Activated B cell treated with CpG ODN at 0.5 μM for 24 hours (primary cell): Measurements from ENCODE around the gene FZD7. TPM values are rescaled to one million over a fixed set of nuclear protein-coding genes. Genes with fewer than 3 reads are reported as not detected.

Experiments used
- ATAC-seq: fragments of 200-7000 bp; cut with Tn5 transposase; one replicate; pipeline ENCODE4 v1.10.0; 2021; ENCODE audit warnings: low read depth, mild to moderate bottlenecking, moderate library complexity
- CTCF ChIA-PET: fragments of 350-600 bp; sonication (Branson Sonifier 250); formaldehyde crosslinking; loops from one replicate; lab custom pipeline; 2021; ENCODE audit warnings: antibody characterized with exemption; lab: Charles Lee
- POLR2A ChIA-PET: fragments of 350-600 bp; sonication (Branson Sonifier 250); formaldehyde crosslinking; loops from one replicate; lab custom pipeline; 2021; ENCODE audit warnings: antibody characterized with exemption; lab: Charles Lee
- DNase-seq: peaks from one replicate; pipeline ENCODE4 v3.0.0; 2022
- H3K27ac Mint-ChIP-seq: one replicate; pipeline ENCODE4 v1.8.0; 2020; ENCODE audit warnings: mixed read lengths
- H3K27me3 Mint-ChIP-seq: one replicate; pipeline ENCODE4 v1.8.0; 2021; ENCODE audit warnings: mixed read lengths
- H3K36me3 Mint-ChIP-seq: one replicate; pipeline ENCODE4 v1.8.0; 2021; ENCODE audit warnings: low read depth, mixed read lengths
- H3K4me1 Mint-ChIP-seq: one replicate; pipeline ENCODE4 v1.8.0; 2021; ENCODE audit warnings: mixed read lengths
- H3K4me3 Mint-ChIP-seq: one replicate; pipeline ENCODE4 v1.8.0; 2020; ENCODE audit warnings: mild to moderate bottlenecking, mixed read lengths
- H3K9me3 Mint-ChIP-seq: one replicate; pipeline ENCODE4 v1.8.0; 2020; ENCODE audit warnings: mixed read lengths
- CTCF ChIP-seq: fragments of 200-600 bp; IDR thresholded peaks from one replicate; pipeline ENCODE4 v1.8.0; 2022; ENCODE audit warnings: antibody characterized with exemption, mild to moderate bottlenecking
- intact Hi-C: fragments of 100-400 bp; cut with micrococcal nuclease; formaldehyde crosslinking; loops from one replicate; pipeline ENCODE4 v1.15.1; 2024
- total RNA-seq: library from RNA; stranded (reverse); gene quantifications from 2 replicates; pipeline ENCODE4 v1.2.3, GENCODE V29; 2022

FZD7 gene
- total RNA-seq, 1 donor from 2014 or later, result 0.33 TPM

- H3K36me3 Mint-ChIP-seq, result no peaks in the 10 kb centered on the region
- ATAC-seq, result no peak
- peaks cover 12% of the 10 kb centered on the region for H3K4me1 Mint-ChIP-seq
- no peak overlapping the region for H3K27ac Mint-ChIP-seq
- intact Hi-C loops, result loop anchor here (2.0 to 10.0 kb wide), 4 partner anchors 31 to 1221 kb away; partner anchors contain the start of gene BZW1
- peaks cover 33% of the 10 kb centered on the region for H3K27me3 Mint-ChIP-seq
- DNase-seq, result no peak
- H3K4me3 Mint-ChIP-seq, result no peak overlapping the region
- POLR2A ChIA-PET, result no interaction called here
- CTCF ChIA-PET, result no interaction called here
- TF ChIP-seq CTCF, result no peak
- no peaks in the 10 kb centered on the region for H3K9me3 Mint-ChIP-seq
These were observed 2.3 kb downstream of the FZD7 start for GRCh38 chr2:202035941-202036372.

- Mint-ChIP-seq H3K4me3 (no peak overlapping the region), H3K27ac (no peak overlapping the region), H3K4me1 (peaks cover 12% of the 10 kb centered on the region), H3K9me3 (no peaks in the 10 kb centered on the region), H3K27me3 (peaks cover 38% of the 10 kb centered on the region), H3K36me3 (no peaks in the 10 kb centered on the region)
- ATAC-seq (no peak), DNase-seq (no peak)
- CTCF ChIA-PET, result no interaction called here
- POLR2A ChIA-PET, result no interaction called here
- intact Hi-C loops, result loop anchor here (10.0 kb wide), 2 partner anchors 802 to 1222 kb away; partner anchors contain the start of gene BZW1
- TF ChIP-seq CTCF, result no peak
These were observed 3.0 kb downstream of the FZD7 start for GRCh38 chr2:202036601-202037037.

- peaks cover 10% of the 10 kb centered on the region for H3K4me1 Mint-ChIP-seq
- POLR2A ChIA-PET, result no interaction called here
- H3K27me3 Mint-ChIP-seq, result peaks cover 41% of the 10 kb centered on the region
- TF ChIP-seq CTCF, result no peak
- no peak overlapping the region for H3K4me3 Mint-ChIP-seq
- H3K36me3 Mint-ChIP-seq, result no peaks in the 10 kb centered on the region
- CTCF ChIA-PET, result no interaction called here
- intact Hi-C loops, result loop anchor here (10.0 kb wide), 2 partner anchors 802 to 1222 kb away; partner anchors contain the start of gene BZW1
- ATAC-seq (no peak), DNase-seq (no peak)
- no peaks in the 10 kb centered on the region for H3K9me3 Mint-ChIP-seq
- H3K27ac Mint-ChIP-seq, result no peak overlapping the region
These were observed 3.4 kb downstream of the FZD7 start for GRCh38 chr2:202037086-202037485.

- Mint-ChIP-seq H3K4me3 (no peak overlapping the region), H3K27ac (no peak overlapping the region), H3K4me1 (peaks cover 3% of the 10 kb centered on the region), H3K9me3 (no peaks in the 10 kb centered on the region), H3K36me3 (no peaks in the 10 kb centered on the region), H3K27me3 (peaks cover 35% of the 10 kb centered on the region)
- DNase-seq (no peak), ATAC-seq (no peak)
- POLR2A ChIA-PET, result no interaction called here
- CTCF ChIA-PET, result no interaction called here
- TF ChIP-seq CTCF, result no peak
- intact Hi-C loops, result loop anchor here (10.0 kb wide), 2 partner anchors 804 to 1224 kb away; partner anchors contain the start of gene BZW1
These were observed 5.0 kb downstream of the FZD7 start for GRCh38 chr2:202038471-202039277.

- Mint-ChIP-seq H3K27me3 (peaks cover 38% of the 10 kb centered on the region), H3K9me3 (no peaks in the 10 kb centered on the region), H3K4me1 (peaks cover 3% of the 10 kb centered on the region), H3K36me3 (no peaks in the 10 kb centered on the region), H3K27ac (no peak overlapping the region), H3K4me3 (no peak overlapping the region)
- CTCF ChIA-PET, result no interaction called here
- intact Hi-C loops, result loop anchor here (10.0 kb wide), 2 partner anchors 805 to 1225 kb away; partner anchors contain the start of gene BZW1
- TF ChIP-seq CTCF, result no peak
- ATAC-seq (no peak), DNase-seq (no peak)
- POLR2A ChIA-PET, result no interaction called here
These were observed 5.8 kb downstream of the FZD7 start for GRCh38 chr2:202039278-202040078.
